Measurements from ENCODE around the gene G3BP1. TPM values are rescaled to one million over a fixed set of nuclear protein-coding genes. Genes with fewer than 3 reads are reported as not detected.

The G3BP1 gene
- total RNA-seq, 1 experiment from 2014 or later, result 400 TPM

DNA sequence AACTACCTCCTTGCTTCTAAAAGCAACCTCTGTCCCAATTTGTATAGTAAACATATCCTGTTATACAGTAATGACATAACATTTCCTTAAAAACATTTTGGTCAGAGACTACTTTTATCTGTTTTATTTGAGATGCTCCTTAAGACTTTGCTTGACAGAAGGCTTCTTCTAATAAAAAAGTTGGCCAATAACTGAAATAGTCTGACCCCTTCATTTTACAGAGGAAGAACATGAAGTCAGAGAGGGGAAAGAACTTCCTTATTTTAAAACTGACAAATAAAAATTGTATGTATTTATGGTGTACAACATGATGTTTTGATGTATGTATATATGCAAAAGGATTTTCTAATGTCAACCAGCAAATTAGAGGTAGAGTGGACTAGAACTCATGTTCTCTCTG is 49.2 kb upstream of the G3BP1 start:
- Mint-ChIP-seq H3K4me3 (no peak overlapping the region), H3K27ac (no peak overlapping the region), H3K36me3 (peaks cover 5% of the 10 kb centered on the region), H3K9me3 (peaks cover 9% of the 10 kb centered on the region), H3K27me3 (ENCODE audit: low read depth) (peaks cover 3% of the 10 kb centered on the region; the same call in 1 of the 2 replicates), H3K4me1 (peaks cover 15% of the 10 kb centered on the region)
- no peak for ATAC-seq
- ChIA-PET CTCF (interaction anchor here (1.0 kb wide), 1 partner anchor 64 kb away, joined by 3 read pairs; no protein-coding TSS in a partner anchor), POLR2A (no interaction called here)
- no peak for DNase-seq (ENCODE audit: low spot score)
- no peak for TF ChIP-seq ZNF423 (CRISPR knock-in tag; IDR thresholded peaks at IDR 0.05)
- no peak for TF ChIP-seq ZNF121 (CRISPR knock-in tag; IDR thresholded peaks at IDR 0.05)
- TF ChIP-seq ESRRA (CRISPR knock-in tag; IDR thresholded peaks at IDR 0.05; ENCODE audit: borderline replicate concordance), result no peak
- no peak for TF ChIP-seq NR1H2 (CRISPR knock-in tag; IDR thresholded peaks at IDR 0.05)
- TF ChIP-seq ZNF138 (CRISPR knock-in tag; conservative IDR thresholded peaks at IDR 0.05), result no peak
- TF ChIP-seq, protein P1, sequence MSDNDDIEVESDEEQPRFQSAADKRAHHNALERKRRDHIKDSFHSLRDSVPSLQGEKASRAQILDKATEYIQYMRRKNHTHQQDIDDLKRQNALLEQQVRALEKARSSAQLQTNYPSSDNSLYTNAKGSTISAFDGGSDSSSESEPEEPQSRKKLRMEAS (CRISPR knock-in tag; IDR thresholded peaks at IDR 0.05), result no peak
- TF ChIP-seq ATF1 (CRISPR knock-in tag; IDR thresholded peaks at IDR 0.05), result no peak
- no peak for TF ChIP-seq EMX1 (CRISPR knock-in tag; IDR thresholded peaks at IDR 0.05)
- TF ChIP-seq, protein P2, sequence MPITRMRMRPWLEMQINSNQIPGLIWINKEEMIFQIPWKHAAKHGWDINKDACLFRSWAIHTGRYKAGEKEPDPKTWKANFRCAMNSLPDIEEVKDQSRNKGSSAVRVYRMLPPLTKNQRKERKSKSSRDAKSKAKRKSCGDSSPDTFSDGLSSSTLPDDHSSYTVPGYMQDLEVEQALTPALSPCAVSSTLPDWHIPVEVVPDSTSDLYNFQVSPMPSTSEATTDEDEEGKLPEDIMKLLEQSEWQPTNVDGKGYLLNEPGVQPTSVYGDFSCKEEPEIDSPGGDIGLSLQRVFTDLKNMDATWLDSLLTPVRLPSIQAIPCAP (CRISPR knock-in tag; IDR thresholded peaks at IDR 0.05), result no peak
- TF ChIP-seq, protein P3, sequence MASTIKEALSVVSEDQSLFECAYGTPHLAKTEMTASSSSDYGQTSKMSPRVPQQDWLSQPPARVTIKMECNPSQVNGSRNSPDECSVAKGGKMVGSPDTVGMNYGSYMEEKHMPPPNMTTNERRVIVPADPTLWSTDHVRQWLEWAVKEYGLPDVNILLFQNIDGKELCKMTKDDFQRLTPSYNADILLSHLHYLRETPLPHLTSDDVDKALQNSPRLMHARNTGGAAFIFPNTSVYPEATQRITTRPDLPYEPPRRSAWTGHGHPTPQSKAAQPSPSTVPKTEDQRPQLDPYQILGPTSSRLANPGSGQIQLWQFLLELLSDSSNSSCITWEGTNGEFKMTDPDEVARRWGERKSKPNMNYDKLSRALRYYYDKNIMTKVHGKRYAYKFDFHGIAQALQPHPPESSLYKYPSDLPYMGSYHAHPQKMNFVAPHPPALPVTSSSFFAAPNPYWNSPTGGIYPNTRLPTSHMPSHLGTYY (CRISPR knock-in tag; IDR thresholded peaks at IDR 0.05), result no peak
- TF ChIP-seq ZNF232 (CRISPR knock-in tag; IDR thresholded peaks at IDR 0.05), result no peak
- TF ChIP-seq IRF2 (CRISPR knock-in tag; IDR thresholded peaks at IDR 0.05; ENCODE audit: borderline replicate concordance, low read depth), result no peak
- TF ChIP-seq, protein P4, sequence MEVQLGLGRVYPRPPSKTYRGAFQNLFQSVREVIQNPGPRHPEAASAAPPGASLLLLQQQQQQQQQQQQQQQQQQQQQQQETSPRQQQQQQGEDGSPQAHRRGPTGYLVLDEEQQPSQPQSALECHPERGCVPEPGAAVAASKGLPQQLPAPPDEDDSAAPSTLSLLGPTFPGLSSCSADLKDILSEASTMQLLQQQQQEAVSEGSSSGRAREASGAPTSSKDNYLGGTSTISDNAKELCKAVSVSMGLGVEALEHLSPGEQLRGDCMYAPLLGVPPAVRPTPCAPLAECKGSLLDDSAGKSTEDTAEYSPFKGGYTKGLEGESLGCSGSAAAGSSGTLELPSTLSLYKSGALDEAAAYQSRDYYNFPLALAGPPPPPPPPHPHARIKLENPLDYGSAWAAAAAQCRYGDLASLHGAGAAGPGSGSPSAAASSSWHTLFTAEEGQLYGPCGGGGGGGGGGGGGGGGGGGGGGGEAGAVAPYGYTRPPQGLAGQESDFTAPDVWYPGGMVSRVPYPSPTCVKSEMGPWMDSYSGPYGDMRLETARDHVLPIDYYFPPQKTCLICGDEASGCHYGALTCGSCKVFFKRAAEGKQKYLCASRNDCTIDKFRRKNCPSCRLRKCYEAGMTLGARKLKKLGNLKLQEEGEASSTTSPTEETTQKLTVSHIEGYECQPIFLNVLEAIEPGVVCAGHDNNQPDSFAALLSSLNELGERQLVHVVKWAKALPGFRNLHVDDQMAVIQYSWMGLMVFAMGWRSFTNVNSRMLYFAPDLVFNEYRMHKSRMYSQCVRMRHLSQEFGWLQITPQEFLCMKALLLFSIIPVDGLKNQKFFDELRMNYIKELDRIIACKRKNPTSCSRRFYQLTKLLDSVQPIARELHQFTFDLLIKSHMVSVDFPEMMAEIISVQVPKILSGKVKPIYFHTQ (CRISPR knock-in tag; IDR thresholded peaks at IDR 0.05), result no peak
- TF ChIP-seq, protein P5, sequence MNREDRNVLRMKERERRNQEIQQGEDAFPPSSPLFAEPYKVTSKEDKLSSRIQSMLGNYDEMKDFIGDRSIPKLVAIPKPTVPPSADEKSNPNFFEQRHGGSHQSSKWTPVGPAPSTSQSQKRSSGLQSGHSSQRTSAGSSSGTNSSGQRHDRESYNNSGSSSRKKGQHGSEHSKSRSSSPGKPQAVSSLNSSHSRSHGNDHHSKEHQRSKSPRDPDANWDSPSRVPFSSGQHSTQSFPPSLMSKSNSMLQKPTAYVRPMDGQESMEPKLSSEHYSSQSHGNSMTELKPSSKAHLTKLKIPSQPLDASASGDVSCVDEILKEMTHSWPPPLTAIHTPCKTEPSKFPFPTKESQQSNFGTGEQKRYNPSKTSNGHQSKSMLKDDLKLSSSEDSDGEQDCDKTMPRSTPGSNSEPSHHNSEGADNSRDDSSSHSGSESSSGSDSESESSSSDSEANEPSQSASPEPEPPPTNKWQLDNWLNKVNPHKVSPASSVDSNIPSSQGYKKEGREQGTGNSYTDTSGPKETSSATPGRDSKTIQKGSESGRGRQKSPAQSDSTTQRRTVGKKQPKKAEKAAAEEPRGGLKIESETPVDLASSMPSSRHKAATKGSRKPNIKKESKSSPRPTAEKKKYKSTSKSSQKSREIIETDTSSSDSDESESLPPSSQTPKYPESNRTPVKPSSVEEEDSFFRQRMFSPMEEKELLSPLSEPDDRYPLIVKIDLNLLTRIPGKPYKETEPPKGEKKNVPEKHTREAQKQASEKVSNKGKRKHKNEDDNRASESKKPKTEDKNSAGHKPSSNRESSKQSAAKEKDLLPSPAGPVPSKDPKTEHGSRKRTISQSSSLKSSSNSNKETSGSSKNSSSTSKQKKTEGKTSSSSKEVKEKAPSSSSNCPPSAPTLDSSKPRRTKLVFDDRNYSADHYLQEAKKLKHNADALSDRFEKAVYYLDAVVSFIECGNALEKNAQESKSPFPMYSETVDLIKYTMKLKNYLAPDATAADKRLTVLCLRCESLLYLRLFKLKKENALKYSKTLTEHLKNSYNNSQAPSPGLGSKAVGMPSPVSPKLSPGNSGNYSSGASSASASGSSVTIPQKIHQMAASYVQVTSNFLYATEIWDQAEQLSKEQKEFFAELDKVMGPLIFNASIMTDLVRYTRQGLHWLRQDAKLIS (CRISPR knock-in tag; IDR thresholded peaks at IDR 0.05; ENCODE audit: borderline replicate concordance), result no peak
- no peak for TF ChIP-seq TP53 (CRISPR knock-in tag; IDR thresholded peaks at IDR 0.05)
- no peak for TF ChIP-seq JUN (CRISPR knock-in tag; IDR thresholded peaks at IDR 0.05)
- TF ChIP-seq, protein P6, sequence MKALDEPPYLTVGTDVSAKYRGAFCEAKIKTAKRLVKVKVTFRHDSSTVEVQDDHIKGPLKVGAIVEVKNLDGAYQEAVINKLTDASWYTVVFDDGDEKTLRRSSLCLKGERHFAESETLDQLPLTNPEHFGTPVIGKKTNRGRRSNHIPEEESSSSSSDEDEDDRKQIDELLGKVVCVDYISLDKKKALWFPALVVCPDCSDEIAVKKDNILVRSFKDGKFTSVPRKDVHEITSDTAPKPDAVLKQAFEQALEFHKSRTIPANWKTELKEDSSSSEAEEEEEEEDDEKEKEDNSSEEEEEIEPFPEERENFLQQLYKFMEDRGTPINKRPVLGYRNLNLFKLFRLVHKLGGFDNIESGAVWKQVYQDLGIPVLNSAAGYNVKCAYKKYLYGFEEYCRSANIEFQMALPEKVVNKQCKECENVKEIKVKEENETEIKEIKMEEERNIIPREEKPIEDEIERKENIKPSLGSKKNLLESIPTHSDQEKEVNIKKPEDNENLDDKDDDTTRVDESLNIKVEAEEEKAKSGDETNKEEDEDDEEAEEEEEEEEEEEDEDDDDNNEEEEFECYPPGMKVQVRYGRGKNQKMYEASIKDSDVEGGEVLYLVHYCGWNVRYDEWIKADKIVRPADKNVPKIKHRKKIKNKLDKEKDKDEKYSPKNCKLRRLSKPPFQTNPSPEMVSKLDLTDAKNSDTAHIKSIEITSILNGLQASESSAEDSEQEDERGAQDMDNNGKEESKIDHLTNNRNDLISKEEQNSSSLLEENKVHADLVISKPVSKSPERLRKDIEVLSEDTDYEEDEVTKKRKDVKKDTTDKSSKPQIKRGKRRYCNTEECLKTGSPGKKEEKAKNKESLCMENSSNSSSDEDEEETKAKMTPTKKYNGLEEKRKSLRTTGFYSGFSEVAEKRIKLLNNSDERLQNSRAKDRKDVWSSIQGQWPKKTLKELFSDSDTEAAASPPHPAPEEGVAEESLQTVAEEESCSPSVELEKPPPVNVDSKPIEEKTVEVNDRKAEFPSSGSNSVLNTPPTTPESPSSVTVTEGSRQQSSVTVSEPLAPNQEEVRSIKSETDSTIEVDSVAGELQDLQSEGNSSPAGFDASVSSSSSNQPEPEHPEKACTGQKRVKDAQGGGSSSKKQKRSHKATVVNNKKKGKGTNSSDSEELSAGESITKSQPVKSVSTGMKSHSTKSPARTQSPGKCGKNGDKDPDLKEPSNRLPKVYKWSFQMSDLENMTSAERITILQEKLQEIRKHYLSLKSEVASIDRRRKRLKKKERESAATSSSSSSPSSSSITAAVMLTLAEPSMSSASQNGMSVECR (CRISPR knock-in tag; IDR thresholded peaks at IDR 0.05; ENCODE audit: borderline replicate concordance), result no peak
- TF ChIP-seq TCF7 (CRISPR knock-in tag; IDR thresholded peaks at IDR 0.05; ENCODE audit: low read depth), result no peak
- no peak for TF ChIP-seq SMAD4 (CRISPR knock-in tag; IDR thresholded peaks at IDR 0.05)
- TF ChIP-seq, protein P7, sequence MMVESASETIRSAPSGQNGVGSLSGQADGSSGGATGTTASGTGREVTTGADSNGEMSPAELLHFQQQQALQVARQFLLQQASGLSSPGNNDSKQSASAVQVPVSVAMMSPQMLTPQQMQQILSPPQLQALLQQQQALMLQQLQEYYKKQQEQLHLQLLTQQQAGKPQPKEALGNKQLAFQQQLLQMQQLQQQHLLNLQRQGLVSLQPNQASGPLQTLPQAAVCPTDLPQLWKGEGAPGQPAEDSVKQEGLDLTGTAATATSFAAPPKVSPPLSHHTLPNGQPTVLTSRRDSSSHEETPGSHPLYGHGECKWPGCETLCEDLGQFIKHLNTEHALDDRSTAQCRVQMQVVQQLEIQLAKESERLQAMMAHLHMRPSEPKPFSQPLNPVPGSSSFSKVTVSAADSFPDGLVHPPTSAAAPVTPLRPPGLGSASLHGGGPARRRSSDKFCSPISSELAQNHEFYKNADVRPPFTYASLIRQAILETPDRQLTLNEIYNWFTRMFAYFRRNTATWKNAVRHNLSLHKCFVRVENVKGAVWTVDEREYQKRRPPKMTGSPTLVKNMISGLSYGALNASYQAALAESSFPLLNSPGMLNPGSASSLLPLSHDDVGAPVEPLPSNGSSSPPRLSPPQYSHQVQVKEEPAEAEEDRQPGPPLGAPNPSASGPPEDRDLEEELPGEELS (CRISPR knock-in tag; IDR thresholded peaks at IDR 0.05), result no peak

Data from WTC11 (cell line).